ENCODE data around the gene ACOXL.

Gene ACOXL

DNA sequence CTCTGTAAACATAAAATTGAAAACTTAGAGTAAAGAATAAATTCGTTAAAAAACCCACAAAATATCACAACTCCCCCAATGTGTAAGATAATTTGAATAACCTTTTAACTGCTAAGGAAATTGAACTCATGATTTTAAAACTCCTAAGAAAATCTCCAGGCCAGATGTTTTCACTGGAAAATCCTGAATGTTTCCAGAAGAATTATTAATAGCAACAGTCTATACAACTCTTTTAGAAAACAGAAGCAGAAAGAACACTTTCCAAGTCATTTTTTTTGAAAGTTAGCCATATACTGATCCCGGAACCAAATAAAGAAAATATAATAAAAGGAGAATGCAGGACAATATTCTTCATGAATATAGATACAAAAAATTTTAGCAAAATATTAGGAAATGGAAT lies 165.6 kb downstream of the ACOXL start:
- H3K27ac ChIP-seq: no peak overlapping the region
- TF ChIP-seq, protein P1, sequence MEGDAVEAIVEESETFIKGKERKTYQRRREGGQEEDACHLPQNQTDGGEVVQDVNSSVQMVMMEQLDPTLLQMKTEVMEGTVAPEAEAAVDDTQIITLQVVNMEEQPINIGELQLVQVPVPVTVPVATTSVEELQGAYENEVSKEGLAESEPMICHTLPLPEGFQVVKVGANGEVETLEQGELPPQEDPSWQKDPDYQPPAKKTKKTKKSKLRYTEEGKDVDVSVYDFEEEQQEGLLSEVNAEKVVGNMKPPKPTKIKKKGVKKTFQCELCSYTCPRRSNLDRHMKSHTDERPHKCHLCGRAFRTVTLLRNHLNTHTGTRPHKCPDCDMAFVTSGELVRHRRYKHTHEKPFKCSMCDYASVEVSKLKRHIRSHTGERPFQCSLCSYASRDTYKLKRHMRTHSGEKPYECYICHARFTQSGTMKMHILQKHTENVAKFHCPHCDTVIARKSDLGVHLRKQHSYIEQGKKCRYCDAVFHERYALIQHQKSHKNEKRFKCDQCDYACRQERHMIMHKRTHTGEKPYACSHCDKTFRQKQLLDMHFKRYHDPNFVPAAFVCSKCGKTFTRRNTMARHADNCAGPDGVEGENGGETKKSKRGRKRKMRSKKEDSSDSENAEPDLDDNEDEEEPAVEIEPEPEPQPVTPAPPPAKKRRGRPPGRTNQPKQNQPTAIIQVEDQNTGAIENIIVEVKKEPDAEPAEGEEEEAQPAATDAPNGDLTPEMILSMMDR (conservative IDR thresholded peaks at IDR 0.05): no peak

DNA sequence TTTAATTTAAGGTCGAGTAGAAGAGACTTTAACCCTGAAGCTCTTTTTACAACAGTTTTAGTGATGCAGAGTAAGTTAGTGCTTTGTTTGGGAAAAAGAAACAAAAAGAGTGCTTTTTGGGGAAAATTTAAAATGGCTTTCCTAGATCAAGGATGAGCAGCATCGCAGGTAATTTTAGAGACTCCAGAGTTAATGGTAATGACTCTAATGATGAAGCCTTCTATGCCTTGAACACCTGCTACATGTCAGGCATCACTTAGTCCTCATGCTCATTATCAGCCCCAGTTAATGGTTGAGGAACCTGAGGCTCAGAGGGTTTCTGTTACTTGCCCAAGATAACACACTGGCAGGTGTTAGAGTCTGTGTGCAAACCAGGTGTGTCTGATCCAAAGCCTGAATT lies 167.8 kb downstream of the ACOXL start:
- TF ChIP-seq, protein P1 (conservative IDR thresholded peaks at IDR 0.05): no peak
- H3K27ac ChIP-seq: no peak overlapping the region

DNA sequence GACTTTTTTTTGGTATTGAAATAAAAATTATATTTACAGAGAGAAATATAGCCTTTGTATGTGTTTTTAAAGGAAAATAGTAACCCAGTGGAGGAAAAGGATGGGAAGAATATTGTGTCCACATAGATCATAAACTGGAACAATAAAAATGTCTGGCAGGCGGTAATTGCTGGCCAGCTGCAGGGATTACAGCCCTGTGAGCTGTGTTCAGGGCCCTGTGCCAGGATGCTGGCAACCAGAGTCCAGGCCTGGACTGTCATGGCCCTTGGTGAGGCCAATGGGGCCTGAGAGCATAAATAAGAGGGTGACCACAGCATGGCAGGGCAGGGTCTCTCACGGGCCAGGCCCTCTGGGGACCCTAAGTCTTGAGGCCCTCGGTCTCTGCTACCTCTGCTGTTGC lies 171.2 kb downstream of the ACOXL start:
- TF ChIP-seq, protein P1 (conservative IDR thresholded peaks at IDR 0.05): no peak

DNA sequence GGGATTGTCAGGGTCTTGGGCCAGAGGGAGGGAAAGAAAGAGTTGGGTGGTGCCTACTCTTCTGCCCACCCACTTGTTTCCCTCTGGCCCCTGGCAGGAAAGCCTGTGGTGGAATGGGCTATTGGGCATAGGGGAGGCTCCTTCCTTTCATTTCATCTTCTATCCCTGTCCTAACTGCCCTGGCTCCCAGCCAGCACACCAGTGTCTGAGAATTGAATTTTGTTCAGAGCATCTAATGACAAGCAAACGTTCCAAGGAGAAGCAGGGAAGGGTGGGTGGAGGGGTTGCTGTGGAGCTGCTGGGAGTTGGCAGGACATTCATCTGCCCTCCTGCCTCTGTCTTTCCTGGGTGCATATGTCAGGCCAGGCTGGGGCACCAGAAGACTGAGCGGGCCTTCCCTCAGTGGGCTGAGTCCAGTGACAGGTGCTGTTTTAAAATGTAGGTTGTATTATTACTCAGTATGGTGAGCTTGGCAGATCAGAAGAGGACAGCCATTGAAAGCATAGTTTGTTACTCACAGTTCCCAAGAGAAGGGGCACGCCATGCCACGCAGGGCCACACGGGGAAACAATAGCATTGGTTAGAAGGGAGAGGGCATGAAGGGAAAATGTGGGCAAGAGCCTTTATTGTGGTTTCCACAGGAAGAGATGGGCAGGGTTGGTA lies 171.9 kb downstream of the ACOXL start:
- TF ChIP-seq, protein P1 (conservative IDR thresholded peaks at IDR 0.05): no peak
- H3K27ac ChIP-seq: peak overlapping the region; percentile 44; the same call in 1 of the 2 replicates

More for the DNA sequence above, 171.2 kb downstream of the ACOXL start:
- H3K27ac ChIP-seq: peak overlapping the region; percentile 44

DNA sequence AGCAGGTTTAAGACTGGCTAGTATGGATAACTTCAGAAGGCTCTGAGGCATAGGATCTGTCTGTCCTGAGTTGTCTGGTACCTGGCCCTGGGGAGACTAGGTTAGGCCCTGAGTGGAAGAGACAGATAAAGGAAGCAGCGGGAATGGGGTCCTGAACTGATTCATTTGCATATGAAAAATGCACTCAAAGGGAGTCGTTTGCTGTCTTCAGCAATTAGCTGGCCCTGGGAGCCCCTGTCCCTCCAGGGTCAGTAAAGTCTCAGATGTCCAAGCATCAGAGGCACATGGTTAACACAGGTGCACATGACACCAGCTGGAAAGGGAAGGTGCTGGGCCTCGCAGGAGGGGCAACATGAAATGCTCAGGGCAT lies 172.4 kb downstream of the ACOXL start:
- H3K27ac ChIP-seq: no peak overlapping the region
- TF ChIP-seq, protein P1 (conservative IDR thresholded peaks at IDR 0.05): no peak

DNA sequence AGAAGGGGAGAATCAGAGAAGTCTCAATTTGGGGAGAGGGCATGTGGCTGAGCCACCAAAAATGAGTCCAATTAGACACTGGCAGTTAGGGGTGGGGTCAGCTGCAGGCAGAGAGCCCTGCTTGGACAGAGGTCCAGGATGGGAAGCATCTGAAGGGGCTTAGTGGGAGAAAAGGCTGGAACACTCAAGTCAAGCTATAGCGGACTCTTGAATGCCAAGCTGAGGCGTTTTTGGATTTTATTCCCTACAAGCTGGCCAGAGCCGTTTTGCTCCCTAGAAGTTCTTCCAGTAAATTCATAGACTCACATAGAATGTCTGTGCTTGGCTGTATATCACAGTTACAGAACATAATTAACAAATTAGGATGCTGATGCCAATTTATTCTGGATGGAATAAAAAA lies 172.8 kb downstream of the ACOXL start:
- H3K27ac ChIP-seq: no peak overlapping the region
- TF ChIP-seq, protein P1 (conservative IDR thresholded peaks at IDR 0.05): no peak

DNA sequence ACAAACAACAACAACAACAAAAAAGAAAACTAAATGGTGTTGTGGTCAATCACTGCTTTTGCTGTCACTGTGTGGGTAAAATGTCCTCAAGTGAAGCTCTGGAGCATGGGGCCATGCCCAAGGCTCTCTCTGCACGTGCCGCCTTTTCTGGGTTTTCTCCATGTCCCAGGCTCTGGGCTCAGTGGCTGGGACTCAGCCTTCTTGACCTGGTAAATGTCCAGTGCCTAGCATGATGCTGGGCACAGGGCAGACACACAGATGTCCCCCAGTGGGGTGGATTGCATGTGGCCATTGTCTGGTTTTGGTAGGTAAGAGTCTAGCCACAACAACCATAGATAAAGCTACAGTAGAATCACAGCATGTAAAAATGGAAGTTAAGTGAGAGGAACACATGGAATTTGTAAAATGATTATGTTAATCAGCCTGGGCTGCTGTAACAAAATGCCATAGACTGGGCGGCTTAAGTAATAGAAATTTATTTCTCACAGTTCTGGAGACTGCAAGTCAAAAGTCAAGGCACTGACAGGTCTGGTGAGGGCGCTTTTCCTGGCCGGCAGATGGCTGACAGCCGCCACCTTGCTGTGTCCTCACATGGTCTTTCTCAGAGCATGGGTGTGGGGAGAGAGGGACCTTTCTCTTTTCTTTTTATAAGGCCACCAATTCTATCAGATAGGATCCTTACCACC lies 174.4 kb downstream of the ACOXL start:
- TF ChIP-seq, protein P1 (conservative IDR thresholded peaks at IDR 0.05): no peak
- H3K27ac ChIP-seq: no peak overlapping the region

Data from VCaP (cell line).